GM18861 (cell line): Measurements from ENCODE around the gene CCDC183.
"Not testable (repeated sequence)": the region's sequence is repeated elsewhere in the genome, so short reads cannot be mapped to it uniquely, and the experiment has no call there.

ENCODE experiments used
- ATAC-seq: cut with Tn5 transposase; IDR thresholded peaks from one replicate; pipeline ENCODE4 v1.9.1; 2021; ENCODE audit not compliant: unreplicated experiment

Gene CCDC183

DNA sequence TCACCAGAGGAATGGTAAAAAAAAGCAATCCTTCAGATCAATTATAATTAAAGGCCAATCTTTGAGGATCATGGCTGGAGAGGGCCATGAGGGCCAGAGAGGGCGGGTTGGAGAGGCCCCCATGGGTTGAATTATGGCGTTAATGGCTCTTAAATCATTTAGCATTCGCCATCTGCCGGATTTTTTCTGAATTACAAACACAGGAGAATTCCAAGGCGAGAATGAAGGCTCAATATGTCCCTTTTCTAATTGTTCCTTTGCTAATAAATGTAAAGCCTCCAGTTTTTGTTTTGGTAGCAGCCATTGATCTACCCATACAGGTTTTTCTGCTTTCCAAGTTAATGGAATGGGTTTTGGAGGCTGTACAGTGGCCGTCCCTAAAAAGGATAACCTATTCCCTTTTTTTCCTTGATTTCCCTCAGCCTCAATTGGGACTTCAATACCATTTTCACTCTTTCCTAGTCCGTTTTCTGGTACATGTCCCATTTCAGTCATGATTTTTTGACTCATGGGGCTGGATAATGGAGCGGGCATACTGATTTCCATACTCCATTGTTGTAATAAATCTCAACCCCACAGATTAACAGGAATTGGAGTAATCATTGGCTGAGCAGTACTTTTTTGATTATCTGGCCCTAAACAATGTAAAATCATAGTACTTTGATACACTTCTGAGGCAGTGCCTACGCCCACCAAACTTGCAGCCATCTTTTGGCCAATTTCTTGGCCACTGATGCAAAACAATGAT lies 11.7 kb upstream of the CCDC183 start:
- ATAC-seq = no peak

DNA sequence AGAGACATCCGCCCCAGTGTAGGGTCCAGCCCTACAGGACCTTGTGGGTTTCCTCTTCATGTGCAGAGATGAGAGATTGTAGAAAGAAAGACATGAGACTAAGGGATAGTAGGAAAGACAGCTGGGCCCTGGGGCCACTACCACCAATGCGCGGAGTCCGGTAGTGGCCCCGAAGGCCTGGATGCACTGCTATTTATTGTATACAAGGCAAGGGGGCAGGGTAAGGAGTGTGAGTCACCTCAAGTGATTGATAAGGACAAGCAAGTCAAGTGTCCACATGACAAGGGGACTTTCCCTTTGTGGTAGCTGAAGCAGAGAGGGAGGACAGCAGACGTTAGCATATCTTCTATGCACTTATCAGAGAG lies 11.2 kb upstream of the CCDC183 start:
- no peak for ATAC-seq

DNA sequence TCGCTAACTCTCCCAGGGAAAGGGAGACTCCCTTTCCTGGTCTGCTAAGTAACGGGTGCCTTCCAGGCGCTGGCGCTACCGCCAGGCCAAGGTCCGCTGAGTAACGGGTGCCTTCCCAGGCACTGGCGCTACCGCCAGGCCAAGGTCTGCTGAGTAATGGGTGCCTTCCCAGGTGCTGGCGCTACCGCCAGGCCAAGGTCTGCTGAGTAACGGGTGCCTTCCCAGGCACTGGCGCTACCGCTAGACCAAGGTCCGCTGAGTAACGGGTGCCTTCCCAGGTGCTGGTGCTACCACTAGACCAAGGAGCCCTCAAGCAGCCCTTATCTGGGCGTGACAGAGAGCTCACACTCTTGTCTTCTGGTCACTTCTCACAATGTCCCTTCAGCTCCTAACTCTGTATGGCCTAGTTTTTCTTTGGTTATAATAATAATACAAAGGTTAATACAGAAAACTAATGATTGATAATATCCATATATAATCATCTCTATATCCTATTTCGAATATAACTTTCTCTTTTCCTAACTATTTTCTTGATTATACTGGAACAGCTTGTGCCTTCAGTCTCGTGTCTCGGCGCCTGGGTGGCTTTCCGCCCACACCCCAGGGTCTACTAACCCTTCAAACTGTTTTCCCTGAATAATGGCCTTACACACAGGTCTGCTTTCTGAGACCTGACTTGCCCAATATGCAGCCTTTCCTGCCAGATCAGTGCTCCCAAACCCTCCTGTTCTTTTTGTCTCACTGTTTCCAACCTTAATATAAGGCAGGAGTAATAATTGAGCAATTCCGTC lies 10.4 kb upstream of the CCDC183 start:
- ATAC-seq = not testable (repeated sequence)

DNA sequence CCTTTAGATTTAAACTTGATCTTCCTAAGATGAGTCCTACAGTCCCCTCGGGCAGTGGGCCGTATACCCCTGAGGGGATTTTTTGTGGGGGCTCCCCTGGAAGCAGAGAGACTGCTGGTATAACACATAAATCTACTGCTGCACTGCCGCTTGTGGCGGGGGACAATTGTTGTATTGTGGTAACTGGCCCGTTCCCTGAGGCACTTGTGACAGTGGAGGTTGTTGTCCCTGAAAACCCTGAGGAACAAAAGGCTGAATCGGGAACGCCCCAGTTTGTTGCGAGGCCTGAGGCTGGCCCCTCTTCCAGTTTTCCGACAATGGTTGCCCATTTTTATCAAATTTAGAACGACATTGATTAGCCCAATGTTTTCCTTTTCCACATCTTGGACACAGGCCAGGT lies 9.7 kb upstream of the CCDC183 start:
- ATAC-seq = no peak

DNA sequence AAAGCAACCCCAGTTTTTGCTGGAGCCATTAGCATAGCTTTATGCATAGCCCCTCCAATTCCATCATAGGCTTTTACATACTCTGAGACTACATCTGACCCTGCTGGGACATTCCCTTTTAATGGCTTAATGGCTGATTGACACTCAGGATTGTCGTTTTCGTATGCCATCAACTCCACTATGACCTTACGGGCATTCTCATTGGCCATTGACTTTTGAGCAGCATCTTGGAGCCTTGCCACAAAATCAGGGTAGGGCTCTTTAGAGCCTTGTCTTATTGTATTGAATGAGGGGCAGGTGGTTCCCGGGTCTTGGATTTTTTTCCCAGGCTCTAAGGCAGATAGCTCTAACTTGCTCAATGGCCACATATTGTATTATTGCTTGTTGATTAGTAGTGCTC lies 9.2 kb upstream of the CCDC183 start:
- not testable (repeated sequence) for ATAC-seq

DNA sequence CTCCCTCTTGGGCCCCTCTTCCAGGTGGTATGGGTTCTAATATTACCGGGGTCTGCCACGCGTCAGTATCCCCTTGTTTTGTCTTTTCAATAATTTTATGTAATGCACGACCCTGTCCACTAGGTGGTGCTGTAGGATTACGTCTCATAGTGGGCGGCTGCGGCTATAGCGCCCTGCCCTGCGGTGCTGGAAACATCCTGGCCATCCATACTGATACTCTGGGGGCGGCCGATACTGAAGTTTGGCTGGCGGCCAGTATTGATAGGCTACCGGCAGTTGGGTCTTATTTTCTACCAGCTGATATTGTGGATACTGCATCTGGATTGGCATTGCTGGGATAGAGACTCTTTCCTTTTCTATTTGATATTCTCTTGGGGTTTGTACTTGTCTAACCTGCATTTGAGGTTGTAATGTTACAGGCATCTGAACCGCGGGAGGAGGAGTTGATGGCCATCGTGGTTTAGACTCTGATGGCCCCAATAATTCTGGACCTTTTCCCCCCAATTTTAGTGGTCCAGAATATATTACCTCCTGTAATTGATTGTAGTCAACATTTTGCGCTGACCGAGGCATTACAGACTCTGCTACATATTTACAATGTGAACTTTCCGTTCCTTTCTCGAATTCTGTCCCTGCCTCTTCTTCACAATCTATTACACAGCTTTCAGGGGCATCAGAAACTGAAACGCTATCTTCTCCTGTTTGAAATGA lies 8.3 kb upstream of the CCDC183 start:
- no peak for ATAC-seq

DNA sequence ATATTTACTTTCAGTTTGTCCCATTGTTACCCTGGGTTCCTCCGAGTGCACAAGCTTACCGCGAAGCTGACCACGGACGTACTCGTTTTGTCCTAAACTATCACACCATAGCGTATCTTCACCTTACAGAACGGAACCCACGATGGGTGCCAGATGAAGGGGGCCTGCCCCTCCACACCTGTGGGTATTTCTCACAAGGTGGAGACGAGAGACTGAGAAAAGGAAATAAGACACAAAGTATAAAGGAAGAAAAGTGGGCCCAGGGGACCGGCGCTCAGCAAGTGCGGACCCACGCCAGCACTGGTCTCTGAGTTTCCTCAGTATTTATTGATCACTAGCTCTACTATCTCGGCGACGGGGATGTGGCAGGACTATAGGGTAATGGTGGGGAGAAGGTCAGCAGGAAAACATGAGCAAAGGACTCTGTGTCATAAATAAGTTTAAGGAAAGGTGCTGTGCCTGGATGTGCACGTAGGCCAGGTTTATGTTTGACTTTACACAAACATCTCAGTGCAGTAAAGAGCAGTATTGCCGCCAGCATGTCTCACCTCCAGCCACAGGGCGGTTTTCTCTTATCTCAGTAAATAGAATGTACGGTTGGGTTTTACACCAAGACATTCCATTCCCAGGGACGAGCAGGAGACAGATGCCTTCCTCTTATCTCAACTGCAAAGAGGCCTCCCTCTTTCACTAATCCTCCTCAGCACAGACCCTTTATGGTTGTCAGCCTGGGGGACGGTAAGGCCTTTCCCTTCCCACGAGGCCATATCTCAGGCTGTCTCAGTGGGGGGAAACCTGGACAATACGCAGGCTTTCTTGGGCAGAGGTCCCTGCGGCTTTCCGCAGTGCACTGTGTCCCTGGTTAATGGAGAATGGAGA lies 7.3 kb upstream of the CCDC183 start:
- not testable (repeated sequence) for ATAC-seq

DNA sequence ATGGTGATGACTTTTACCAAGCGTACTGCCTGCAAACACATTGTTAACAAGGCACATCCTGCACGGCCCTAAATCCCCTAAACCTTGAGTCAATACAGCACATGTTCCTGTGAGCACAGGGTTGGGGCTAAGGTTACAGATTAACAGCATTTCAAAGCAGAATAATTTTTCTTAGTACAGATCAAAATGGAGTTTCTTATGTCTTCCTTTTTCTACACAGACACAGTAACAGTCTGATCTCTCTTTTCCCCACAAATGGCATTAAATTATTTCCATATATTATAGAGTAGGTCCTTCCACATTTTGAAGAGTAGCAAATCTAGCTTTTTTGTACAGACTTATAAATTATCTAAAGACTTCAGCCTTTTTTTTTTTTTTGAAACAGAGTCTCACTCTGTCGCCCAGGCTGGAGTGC lies 6.6 kb upstream of the CCDC183 start:
- ATAC-seq = no peak

DNA sequence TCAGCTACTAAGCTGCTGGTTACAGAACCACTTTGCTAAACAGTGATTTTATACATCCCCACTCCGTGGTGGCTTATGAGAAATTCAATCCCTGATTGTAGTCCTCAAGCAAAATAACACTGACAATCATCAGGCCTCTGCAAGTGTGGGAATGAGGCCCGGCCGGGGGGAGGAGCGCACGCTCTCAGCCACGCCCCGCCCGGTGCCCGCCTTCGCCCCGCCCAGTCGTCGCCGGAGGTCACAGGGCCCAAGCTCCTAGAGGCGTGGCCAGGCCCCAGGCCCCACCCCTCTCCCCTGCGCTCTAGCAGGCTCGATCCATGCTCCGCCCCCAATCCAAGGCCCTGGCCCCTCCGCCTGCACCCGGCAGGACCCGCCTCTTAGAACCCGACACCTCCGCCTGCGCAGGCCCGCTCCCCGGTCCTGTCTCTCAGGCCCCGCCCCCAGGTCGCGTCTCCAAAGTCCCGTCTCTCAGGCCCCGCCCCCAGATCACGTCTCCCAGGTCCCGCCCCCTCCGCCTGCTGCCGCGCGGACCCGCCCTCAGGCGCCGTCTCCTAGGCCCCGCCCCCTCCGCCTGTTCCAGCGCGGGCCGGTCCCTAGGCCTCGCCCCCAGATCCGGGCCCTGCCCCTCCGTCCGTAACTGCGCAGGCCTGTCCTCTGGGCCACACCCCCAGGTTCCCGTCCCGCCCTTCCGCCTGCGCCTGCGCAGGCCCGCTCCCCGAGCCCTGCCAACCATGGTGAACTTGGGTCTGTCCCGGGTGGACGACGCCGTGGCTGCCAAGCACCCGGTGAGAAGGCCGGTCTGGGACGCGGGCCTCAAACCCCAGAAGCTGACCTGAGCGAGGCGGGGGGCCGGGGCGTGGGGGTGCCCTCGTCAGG lies 5.3 kb upstream of the CCDC183 start, which contains the start of gene TMEM141:
TSS of gene TMEM141 (plus strand) at position 705 of the 876 bp plus-strand sequence. CDS start at position 732, 27 bp downstream.
- peak; percentile 65 for ATAC-seq

DNA sequence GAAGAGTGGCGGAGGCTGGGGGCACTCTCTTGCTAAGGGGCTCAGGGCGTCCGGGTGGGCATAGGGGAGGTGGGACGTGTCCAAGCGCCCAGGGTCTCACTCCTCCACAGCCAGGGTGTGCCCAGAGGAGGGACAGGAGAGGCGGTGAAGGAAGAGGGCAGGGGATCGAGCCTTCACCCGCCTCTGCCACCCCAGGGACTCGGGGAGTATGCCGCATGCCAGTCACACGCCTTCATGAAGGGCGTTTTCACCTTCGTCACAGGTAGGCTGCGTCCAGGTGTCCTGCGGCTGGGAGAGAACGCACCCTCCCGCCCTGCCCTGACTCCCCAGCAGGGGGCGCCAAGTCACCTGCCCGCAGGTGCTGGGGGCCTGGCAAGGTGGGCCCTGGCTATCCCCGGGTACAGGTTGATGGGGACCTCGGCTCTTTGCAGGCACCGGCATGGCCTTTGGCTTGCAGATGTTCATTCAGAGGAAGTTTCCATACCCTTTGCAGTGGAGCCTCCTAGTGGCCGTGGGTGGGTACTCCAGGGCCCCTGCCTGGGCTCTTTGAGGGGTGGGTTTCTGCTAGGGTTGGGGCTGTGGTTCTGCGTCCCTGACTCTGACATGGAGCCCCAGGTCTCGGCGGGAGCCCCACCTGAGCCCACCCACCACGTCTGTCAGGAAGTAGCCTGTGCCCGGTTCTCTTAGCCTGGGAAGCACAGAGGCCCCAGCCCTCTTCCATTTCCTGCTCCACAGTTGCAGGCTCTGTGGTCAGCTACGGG lies 4.4 kb upstream of the CCDC183 start:
- ATAC-seq = no peak

DNA sequence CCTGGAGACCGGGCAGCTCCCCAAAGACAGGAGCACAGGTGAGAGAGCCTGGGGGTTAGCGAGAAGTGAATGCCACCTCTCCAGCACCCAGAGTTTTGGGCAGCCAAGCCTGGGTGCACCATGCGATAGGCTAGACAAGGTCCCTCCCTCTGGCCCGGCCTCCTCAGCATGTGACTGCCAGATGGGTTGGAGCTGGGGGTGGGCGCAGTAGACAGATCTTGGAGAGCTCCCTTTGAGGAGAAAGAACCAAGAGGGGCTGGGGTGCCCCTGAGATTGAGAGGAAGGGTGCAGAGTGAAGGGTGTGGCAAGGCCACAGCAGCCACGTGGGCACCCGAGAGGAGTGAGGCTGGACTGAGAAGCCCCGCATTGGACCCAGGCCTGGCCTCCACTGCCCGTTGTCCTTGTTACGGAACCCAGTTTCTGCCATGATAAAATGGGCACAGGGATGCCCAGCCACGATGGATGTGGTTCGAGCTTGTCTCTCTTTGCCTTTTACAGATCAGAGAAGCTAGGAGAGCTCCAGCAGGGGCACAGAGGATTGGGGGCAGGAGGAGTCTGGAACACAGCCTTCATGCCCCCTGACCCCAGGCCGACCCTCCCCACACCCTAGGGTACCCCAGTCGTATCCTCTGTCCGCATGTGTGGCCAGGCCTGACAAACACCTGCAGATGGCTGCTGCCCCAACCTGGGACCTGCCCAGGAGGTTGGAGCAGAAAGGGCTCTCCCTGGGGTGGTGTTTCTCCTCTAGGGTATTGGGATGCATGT lies 3.6 kb upstream of the CCDC183 start:
- ATAC-seq = no peak

DNA sequence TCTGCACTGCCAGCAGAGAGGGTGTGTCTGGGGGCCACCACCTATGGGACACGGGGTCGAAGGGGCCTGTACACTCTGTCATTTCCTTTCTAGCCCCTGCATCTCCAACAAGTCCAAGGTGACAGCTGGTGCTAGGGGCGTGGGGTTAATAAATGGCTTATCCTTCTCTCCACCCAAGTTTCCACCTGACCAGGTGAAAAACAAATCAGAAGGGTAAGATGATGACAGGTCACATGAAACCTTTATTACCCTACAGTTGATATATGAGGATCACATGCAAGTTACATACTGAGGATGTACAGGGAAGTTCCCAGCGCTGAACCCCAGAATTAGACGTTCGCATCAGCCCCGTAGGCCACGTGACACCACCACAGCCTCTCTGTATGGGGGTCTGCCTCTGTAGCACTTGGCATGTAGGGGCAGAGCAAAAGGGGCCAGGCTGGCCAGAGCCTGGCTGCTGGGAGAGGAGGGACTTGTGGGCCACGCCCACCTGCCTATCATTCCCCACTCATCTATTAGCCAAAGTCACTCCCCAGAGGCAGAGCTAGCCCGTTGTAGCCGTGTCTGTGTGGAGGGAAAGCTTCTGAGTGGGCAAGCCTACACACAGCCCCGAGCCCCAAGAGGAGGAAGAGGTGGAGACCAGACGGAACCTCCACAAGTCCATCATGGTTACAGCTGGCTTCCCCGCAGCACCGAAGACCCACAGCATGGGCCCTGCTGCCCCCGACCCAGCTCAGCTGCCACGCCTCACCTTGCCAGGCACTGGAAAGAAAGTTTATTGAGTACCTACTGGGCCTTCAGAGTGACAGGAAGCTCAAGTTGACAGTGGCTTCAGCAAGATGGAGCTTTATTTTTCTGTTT lies 2.8 kb upstream of the CCDC183 start:
- no peak for ATAC-seq

DNA sequence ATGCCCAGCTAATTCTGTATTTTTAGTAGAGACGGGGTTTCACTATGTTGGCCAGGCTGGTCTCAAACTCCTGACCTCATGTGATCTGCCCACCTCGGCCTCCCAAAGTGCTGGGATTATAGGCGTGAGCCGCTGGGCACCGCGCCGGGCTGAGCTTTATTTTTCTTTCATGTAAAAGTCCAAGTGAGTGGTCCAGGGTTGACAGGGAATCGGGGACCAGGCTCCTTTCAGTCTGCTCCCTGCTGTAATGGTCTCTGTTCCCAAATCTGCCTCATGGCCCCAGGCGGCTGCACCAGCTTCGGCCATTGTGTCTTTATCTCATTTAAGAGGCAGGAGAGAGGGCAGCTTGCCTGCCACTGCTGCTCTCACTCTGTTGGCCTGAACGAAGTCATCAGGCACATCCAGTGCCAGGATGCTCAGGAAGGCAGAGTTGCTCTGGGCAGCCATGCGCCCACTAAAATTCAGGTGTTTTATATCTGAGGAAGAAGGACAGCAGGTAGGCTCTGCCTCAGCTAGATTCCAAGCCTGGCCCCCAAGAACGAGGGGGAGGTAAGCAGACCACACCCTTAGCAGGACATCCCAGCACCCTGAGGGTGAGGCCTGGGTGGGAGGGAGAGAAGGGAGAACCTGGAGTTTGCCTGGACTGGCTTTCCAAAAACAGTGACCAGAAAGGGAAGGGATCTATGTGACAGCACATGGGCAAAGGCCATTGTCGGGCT lies 1.7 kb upstream of the CCDC183 start:
- no peak for ATAC-seq

DNA sequence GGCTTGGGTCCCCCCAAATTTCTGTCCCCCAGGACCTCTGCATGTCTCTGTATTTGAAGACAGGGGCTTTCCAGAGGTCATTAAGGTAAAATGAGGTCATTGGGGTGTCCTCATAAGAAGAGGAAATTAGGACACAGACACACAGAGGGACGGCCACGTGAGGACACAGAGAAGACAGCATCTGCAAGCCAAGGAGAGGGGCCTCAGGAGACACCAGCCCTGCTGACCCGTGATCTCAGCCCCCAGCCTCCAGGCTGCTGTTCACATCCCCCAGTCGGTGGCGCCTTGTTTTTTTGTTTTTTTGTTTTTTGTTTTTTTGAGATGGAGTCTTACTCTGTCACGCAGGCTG lies 1.2 kb upstream of the CCDC183 start:
- no peak for ATAC-seq

DNA sequence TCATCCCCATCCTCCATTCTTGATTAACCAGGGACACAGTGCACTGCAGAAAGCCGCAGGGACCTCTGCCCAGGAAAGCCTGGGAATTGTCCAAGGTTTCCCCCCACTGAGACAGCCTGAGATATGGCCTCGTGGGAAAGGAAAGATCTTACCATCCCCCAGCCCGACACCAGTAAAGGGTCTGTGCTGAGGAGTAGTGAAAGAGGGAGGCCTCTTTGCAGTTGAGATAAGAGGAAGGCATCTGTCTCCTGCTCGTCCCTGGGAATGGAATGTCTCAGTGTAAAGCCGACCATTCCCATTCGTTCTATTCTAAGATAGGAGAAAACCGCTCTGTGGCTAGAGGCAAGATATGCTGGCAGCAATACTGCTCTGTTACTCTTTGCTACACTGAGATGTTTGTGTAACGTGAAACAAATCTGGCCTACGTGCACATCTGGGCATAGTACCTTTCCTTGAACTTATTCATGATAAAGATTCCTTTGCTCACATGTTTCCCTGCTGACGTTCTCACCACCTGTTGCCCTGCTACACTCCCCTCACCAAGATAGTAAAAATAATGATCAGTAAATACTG lies 723 bp downstream of the CCDC183 start:
- not testable (repeated sequence) for ATAC-seq

DNA sequence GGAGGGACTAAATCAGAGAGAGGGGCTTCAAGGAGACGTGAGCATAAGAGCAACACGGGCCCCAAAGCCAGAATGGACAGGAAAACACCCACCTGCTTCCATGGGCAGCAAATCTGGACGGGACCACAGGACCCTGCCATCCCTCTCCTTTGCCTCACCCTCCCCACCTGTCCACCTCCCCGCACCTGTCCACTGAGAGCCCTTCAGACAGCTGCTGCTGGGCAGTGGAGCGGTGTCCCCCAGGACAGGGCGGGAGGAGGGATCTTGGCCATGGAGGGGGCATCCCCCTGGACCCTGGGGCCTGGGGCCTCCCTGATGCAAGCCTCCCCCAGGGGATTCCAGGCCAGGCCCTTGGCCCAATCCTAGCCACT lies 2.6 kb downstream of the CCDC183 start:
- ATAC-seq = no peak
